Heart left ventricle (tissue), 13 donors: ENCODE measurements around the gene CALU.

ENCODE experiments used
- CTCF ChIP-seq, 12 donors: fragments of 200-600 bp; sonication (generic) in 4 of 12; IDR thresholded peaks; one replicate each; pipeline versions ENCODE4 v1.5.0 to v1.8.0; 2018 to 2022; ENCODE audit warnings: antibody characterized with exemption in 12 of 12, mild to moderate bottlenecking in 5 of 12
- POLR2A ChIP-seq, 2 donors: fragments of 450-650 bp; IDR thresholded peaks; one replicate each; pipeline ENCODE4 v1.6.1; 2017; ENCODE audit warnings: antibody characterized with exemption in 2 of 2, mild to moderate bottlenecking in 2 of 2, moderate library complexity in 2 of 2
- donor health status: ischemic (EF 13 %, LVEDD 7.1; RV severe dilation, severe dysfunction).
- donor health status: DM: no; HTN: yes; CAD: no.
- donor health status: DM: no; HTN: no; CAD: no.
- donor health status: ischemic (EF 25% LVEDD 6.9; RV normal size, moderate dysfunction).
- donor health status: ischemic (EF 25% LVEDD 5.7; RV mildly dilated, moderate dysfunction).
- donor health status: ischemic (EF 35%, LVEDD 5.7; RV mildly dilated, moderate dysfunction).
- donor health status: nonischemic (EF 11% LVEDD 7.7; RV severe dilation, severe dysfunction).
- donor health status: DM: yes; HTN: yes; CAD: no.
- donor health status: PGD.
- donor health status: ischemic (EF 29% LVEDD 5.4; RV normal size, mild dysfunction).
- donor health status: nonischemic (EF 23%, LVEDD 6.1; RV moderate dilation, normal function).

- no peak for TF ChIP-seq CTCF (IDR thresholded peaks at IDR 0.05)
- TF ChIP-seq POLR2A (IDR thresholded peaks at IDR 0.05): no peak
These were observed 46.4 kb upstream of the CALU start for GRCh38 chr7:128692623-128693270.
